Measurements from ENCODE around the gene ARID1B. TPM values are rescaled to one million over a fixed set of nuclear protein-coding genes. Genes with fewer than 3 reads are reported as not detected.

Gene ARID1B
- total RNA-seq, 1 experiment from 2014 or later, result 86.3 TPM

DNA sequence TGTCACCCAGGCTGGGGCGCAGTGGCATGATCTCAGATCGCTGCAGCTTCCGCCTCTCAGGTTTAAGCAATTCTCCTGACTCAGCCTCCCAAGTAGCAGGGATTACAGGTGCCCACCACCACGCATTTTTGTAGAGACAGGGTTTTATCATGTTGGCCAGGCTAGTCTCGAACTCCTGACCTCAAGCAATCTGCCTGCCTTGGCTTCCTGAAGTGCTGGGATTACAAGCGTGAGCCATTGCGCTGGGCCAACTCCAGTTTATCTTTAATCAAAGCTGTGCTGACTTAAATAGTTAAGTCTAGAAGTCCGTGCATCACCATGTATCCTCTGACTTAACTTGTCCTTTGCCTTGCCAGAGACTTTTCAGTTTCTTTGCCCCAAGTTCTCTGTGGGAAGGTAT, 321.8 kb downstream of the ARID1B start:
- TF ChIP-seq, protein P1, sequence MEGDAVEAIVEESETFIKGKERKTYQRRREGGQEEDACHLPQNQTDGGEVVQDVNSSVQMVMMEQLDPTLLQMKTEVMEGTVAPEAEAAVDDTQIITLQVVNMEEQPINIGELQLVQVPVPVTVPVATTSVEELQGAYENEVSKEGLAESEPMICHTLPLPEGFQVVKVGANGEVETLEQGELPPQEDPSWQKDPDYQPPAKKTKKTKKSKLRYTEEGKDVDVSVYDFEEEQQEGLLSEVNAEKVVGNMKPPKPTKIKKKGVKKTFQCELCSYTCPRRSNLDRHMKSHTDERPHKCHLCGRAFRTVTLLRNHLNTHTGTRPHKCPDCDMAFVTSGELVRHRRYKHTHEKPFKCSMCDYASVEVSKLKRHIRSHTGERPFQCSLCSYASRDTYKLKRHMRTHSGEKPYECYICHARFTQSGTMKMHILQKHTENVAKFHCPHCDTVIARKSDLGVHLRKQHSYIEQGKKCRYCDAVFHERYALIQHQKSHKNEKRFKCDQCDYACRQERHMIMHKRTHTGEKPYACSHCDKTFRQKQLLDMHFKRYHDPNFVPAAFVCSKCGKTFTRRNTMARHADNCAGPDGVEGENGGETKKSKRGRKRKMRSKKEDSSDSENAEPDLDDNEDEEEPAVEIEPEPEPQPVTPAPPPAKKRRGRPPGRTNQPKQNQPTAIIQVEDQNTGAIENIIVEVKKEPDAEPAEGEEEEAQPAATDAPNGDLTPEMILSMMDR (conservative IDR thresholded peaks at IDR 0.05; ENCODE audit: low read depth, low read length), result no peak
- TF ChIP-seq EZH2 (IDR thresholded peaks at IDR 0.05; ENCODE audit: borderline replicate concordance, low read depth, low read length, poor library complexity, severe bottlenecking), result no peak
- no peak overlapping the region for H3K4me3 ChIP-seq (ENCODE audit: low read depth, low read length, poor library complexity, severe bottlenecking)
- H3K27me3 ChIP-seq (replicated peaks; ENCODE audit: insufficient read depth, low read depth, low read length, poor library complexity), result no peaks in the 10 kb centered on the region
- intact Hi-C loops (cut with micrococcal nuclease; ENCODE audit: unreplicated experiment), result no loop called here
- H3K4me1 ChIP-seq (ENCODE audit: insufficient read depth, low read length, poor library complexity, severe bottlenecking), result no peaks in the 10 kb centered on the region
- POLR2A ChIA-PET (ENCODE audit: low non-redundant PET), result no interaction called here
- CTCF ChIA-PET, result no interaction called here
- H3K36me3 ChIP-seq (ENCODE audit: insufficient read depth, low read length, poor library complexity, severe bottlenecking), result no peaks in the 10 kb centered on the region
- no peak for DNase-seq (ENCODE audit: low spot score)
- no TSS peak for BruUV-seq (replicated peaks)
- no peaks in the 10 kb centered on the region for H3K9me3 ChIP-seq (ENCODE audit: low read depth, low read length, poor library complexity, severe bottlenecking)
- no peak overlapping the region for H3K27ac ChIP-seq (ENCODE audit: low read depth, low read length, poor library complexity, severe bottlenecking)

DNA sequence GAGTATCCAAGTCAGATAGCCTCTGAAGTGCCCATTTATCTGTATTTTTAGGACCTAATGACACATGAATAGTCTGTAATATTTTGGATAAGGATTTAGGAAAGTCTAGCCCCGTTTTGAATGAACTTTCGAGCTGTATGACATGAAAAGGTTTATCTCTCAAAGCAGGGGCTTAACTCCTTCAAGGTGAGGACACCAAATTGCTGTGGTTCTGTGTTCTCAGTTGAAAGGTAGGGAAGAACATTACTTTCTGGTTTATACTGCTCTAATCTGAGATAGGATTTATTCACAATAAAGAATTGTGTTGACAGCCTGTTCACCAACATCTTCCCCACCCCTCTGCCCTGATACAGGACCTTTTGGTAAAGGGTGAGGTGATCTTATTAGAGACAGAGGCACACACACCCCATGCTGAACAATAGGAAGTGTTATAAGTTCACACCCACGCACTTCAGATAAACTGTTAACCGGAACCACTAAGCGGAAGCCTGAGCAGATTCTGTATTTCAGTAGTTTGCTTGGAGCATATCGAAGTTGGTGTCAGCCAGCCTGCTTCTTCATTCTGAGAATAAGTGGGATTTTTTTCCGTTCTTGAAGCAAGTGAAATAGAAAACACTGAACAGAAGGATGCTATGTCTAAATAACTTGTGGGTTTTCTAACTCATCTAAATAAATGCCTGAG, 322.9 kb downstream of the ARID1B start:
- CTCF ChIA-PET, result no interaction called here
- no TSS peak for BruUV-seq (replicated peaks)
- H3K27me3 ChIP-seq (replicated peaks; ENCODE audit: insufficient read depth, low read depth, low read length, poor library complexity), result no peaks in the 10 kb centered on the region
- H3K27ac ChIP-seq (ENCODE audit: low read depth, low read length, poor library complexity, severe bottlenecking), result no peak overlapping the region
- TF ChIP-seq, protein P1 (conservative IDR thresholded peaks at IDR 0.05; ENCODE audit: low read depth, low read length), result no peak
- TF ChIP-seq EZH2 (IDR thresholded peaks at IDR 0.05; ENCODE audit: borderline replicate concordance, low read depth, low read length, poor library complexity, severe bottlenecking), result no peak
- no peaks in the 10 kb centered on the region for H3K36me3 ChIP-seq (ENCODE audit: insufficient read depth, low read length, poor library complexity, severe bottlenecking)
- intact Hi-C loops (cut with micrococcal nuclease; ENCODE audit: unreplicated experiment), result no loop called here
- no peaks in the 10 kb centered on the region for H3K4me1 ChIP-seq (ENCODE audit: insufficient read depth, low read length, poor library complexity, severe bottlenecking)
- no peak overlapping the region for H3K4me3 ChIP-seq (ENCODE audit: low read depth, low read length, poor library complexity, severe bottlenecking)
- POLR2A ChIA-PET (ENCODE audit: low non-redundant PET), result no interaction called here
- peak; percentile 39 for DNase-seq (ENCODE audit: low spot score)
- no peaks in the 10 kb centered on the region for H3K9me3 ChIP-seq (ENCODE audit: low read depth, low read length, poor library complexity, severe bottlenecking)

DNA sequence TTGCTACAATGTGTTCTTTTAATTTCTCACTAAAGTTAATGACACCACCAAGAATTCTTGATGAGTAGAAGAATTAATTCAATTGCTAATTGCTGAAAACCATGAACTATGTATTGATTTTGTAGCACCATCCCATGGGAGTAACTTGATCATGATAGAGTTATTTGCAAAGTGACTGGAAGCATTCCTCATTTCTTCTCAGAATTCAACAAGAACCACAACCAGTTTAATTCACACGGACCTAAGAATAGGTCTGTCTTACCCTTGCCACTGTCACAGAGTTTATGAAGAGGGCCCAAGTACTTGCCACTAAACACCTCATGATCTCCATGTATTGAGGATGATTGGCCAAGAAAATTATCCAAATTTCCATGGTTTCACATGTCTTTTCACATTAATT, 324.0 kb downstream of the ARID1B start:
- H3K27me3 ChIP-seq (replicated peaks; ENCODE audit: insufficient read depth, low read depth, low read length, poor library complexity), result no peaks in the 10 kb centered on the region
- ChIA-PET POLR2A (ENCODE audit: low non-redundant PET) (no interaction called here), CTCF (no interaction called here)
- no peak overlapping the region for H3K4me3 ChIP-seq (ENCODE audit: low read depth, low read length, poor library complexity, severe bottlenecking)
- H3K4me1 ChIP-seq (ENCODE audit: insufficient read depth, low read length, poor library complexity, severe bottlenecking), result peaks cover 3% of the 10 kb centered on the region
- no peak for DNase-seq (ENCODE audit: low spot score)
- BruUV-seq (replicated peaks), result no TSS peak
- intact Hi-C loops (cut with micrococcal nuclease; ENCODE audit: unreplicated experiment), result no loop called here
- H3K36me3 ChIP-seq (ENCODE audit: insufficient read depth, low read length, poor library complexity, severe bottlenecking), result no peaks in the 10 kb centered on the region
- H3K9me3 ChIP-seq (ENCODE audit: low read depth, low read length, poor library complexity, severe bottlenecking), result no peaks in the 10 kb centered on the region
- H3K27ac ChIP-seq (ENCODE audit: low read depth, low read length, poor library complexity, severe bottlenecking), result no peak overlapping the region
- TF ChIP-seq EZH2 (IDR thresholded peaks at IDR 0.05; ENCODE audit: borderline replicate concordance, low read depth, low read length, poor library complexity, severe bottlenecking), result no peak
- TF ChIP-seq, protein P1 (conservative IDR thresholded peaks at IDR 0.05; ENCODE audit: low read depth, low read length), result no peak
